K562 (cell line): ENCODE data around the gene SERPINB5. TPM values are rescaled to one million over a fixed set of nuclear protein-coding genes. Genes with fewer than 3 reads are reported as not detected.

Source experiments
- ATAC-seq: fragments of 200-7000 bp; cut with Tn5 transposase; 3 replicates; pipeline ENCODE4 v1.9.1; 2020; ENCODE audit warnings: moderate library complexity
- BruUV-seq: library from RNA; stranded (reverse); fragments of 400-500 nt; replicated peaks from 2 replicates; lab custom pipeline; 2021; lab: Mats Ljungman, UMichigan
- CTCF ChIA-PET: fragments of 300-600 bp; formaldehyde crosslinking; extraction: SDS; loops from one replicate; lab custom pipeline; 2021; ENCODE audit warnings: low intra/inter-chr PET ratio; lab: Yijun Ruan, JAX
- POLR2A ChIA-PET: fragments of 300-600, 350-650 bp; sonication (Branson Sonifier 250); formaldehyde crosslinking; extraction: SDS; loops from one replicate; lab custom pipeline; 2021; ENCODE audit warnings: antibody characterized with exemption, inconsistent platforms; lab: Yijun Ruan, JAX
- DNase-seq, 4 experiments: peaks; one replicate each; pipeline versions ENCODE4 v3.0.0 to v3.0.0-alpha.2; 2011 to 2018; ENCODE audit warnings: low spot score in 3 of 4, mixed read lengths in 3 of 4; ENCODE audit errors: extremely low read depth in 1 of 4
- FAIRE-seq: peaks from 2 replicates; lab custom pipeline; 2011; peaks lifted over from hg19 to GRCh38; lab: Jason Lieb, UNC
- H2AFZ ChIP-seq: 2 replicates; pipeline ENCODE4 v1.6.0; 2011; ENCODE audit warnings: low read depth, low read length, control low read depth, inconsistent platforms
- H3K27ac ChIP-seq: fragments of 200-600 bp; 3 replicates; pipeline ENCODE4 v1.8.0; 2011; ENCODE audit warnings: low read depth, mild to moderate bottlenecking, control low read depth, inconsistent platforms, low read length, moderate library complexity, mixed read lengths; ENCODE audit errors: extremely low read depth
- H3K27me3 ChIP-seq, 2 experiments: fragments of 300-600 bp in 1 of 2; 2 replicates in 1 of 2; 3 replicates in 1 of 2; pipeline versions ENCODE4 v1.6.0 to v1.8.0; 2011; ENCODE audit warnings: inconsistent platforms in 2 of 2, low read length in 2 of 2, mild to moderate bottlenecking in 1 of 2, mixed read lengths in 1 of 2, moderate library complexity in 1 of 2; ENCODE audit not compliant: control insufficient read depth in 2 of 2, insufficient read depth in 2 of 2
- H3K36me3 ChIP-seq: fragments of 300-600 bp; 3 replicates; pipeline ENCODE4 v1.8.0; 2011; ENCODE audit warnings: mild to moderate bottlenecking, low read length, inconsistent platforms; ENCODE audit not compliant: control insufficient read depth, insufficient read depth
- H3K4me1 ChIP-seq, 2 experiments: fragments of 200-600 bp in 1 of 2; replicated peaks in 1 of 2; 2 replicates in 1 of 2; 3 replicates in 1 of 2; pipeline versions ENCODE4 v1.5.1 to v1.8.0; 2011; ENCODE audit warnings: inconsistent platforms in 2 of 2, low read length in 2 of 2, mild to moderate bottlenecking in 1 of 2, mixed read lengths in 1 of 2, moderate library complexity in 1 of 2; ENCODE audit not compliant: control insufficient read depth in 2 of 2, insufficient read depth in 2 of 2
- H3K4me2 ChIP-seq: 2 replicates; pipeline ENCODE4 v1.6.1; 2011; ENCODE audit warnings: low read length, control low read depth, inconsistent platforms, mixed read lengths; ENCODE audit not compliant: insufficient read depth
- H3K4me3 ChIP-seq: fragments of 200-600 bp; sonication (generic), shearing (Covaris generic); 2 replicates; pipeline ENCODE4 v1.5.1; 2016; ENCODE audit warnings: control low read depth, inconsistent platforms
- H3K79me2 ChIP-seq: fragments of 200-600 bp; 3 replicates; pipeline ENCODE4 v1.8.0; 2011; ENCODE audit warnings: low read length, inconsistent platforms; ENCODE audit not compliant: control insufficient read depth, insufficient read depth
- H3K9ac ChIP-seq, 2 experiments: 2 replicates each; pipeline versions ENCODE4 v1.6.0 to v1.6.1; 2011; ENCODE audit warnings: low read depth in 2 of 2, low read length in 2 of 2, control low read depth in 1 of 2, inconsistent platforms in 1 of 2, mild to moderate bottlenecking in 1 of 2, mixed read lengths in 1 of 2; ENCODE audit not compliant: insufficient read depth in 1 of 2
- H3K9me1 ChIP-seq: one replicate; pipeline ENCODE4 v1.6.0; 2011; ENCODE audit warnings: inconsistent platforms, mild to moderate bottlenecking, low read length, moderate library complexity; ENCODE audit not compliant: control insufficient read depth, insufficient read depth
- H3K9me3 ChIP-seq: replicated peaks from 2 replicates; pipeline ENCODE4 v1.5.1; 2011; ENCODE audit warnings: low read depth, low read length, inconsistent platforms; ENCODE audit not compliant: control insufficient read depth, insufficient read depth
- H4K20me1 ChIP-seq: replicated peaks from 2 replicates; pipeline ENCODE4 v1.6.1; 2011; ENCODE audit warnings: low read length, inconsistent platforms, mixed read lengths; ENCODE audit not compliant: control insufficient read depth, insufficient read depth
- EWSR1 ChIP-seq: fragments of 450-650 bp; IDR thresholded peaks from 2 replicates; pipeline ENCODE4 v1.6.1; 2018; ENCODE audit warnings: borderline replicate concordance, mild to moderate bottlenecking, low read depth, moderate library complexity; ENCODE audit not compliant: partially characterized antibody
- HLTF ChIP-seq: fragments of 450-650 bp; IDR thresholded peaks from 2 replicates; pipeline ENCODE4 v1.6.1; 2016
- SMARCA5 ChIP-seq: fragments of 450-650 bp; IDR thresholded peaks from 2 replicates; pipeline ENCODE4 v1.6.1; 2016
- ZFPM2 ChIP-seq: fragments of 250-450 bp; sonication (Bioruptor Pico); IDR thresholded peaks from 2 replicates; pipeline ENCODE4 v1.5.1; 2022; ENCODE audit warnings: mild to moderate bottlenecking
- ZNF561 ChIP-seq: fragments of 450-650 bp; formaldehyde crosslinking; conservative IDR thresholded peaks from 2 replicates; pipeline ENCODE4 v1.4.0; 2020; ENCODE audit warnings: mild to moderate bottlenecking, moderate library complexity
- WGBS: fragments of 100-300 bp; shearing (Covaris generic); methylation state at CpG from one replicate; pipeline ENCODE4 v1.1.6; 2016; ENCODE audit warnings: low coverage, mixed read lengths; ENCODE audit not compliant: insufficient coverage; ENCODE audit errors: missing lambda C conversion rate; 5-methylcytosine and 5-hydroxymethylcytosine counted together
- in situ Hi-C: fragments of 300-500 bp; cut with MboI; formaldehyde crosslinking; loops from 4 replicates; pipeline ENCODE4 v1.15.0; 2018; ENCODE audit warnings: inconsistent platforms, mixed read lengths
- intact Hi-C: fragments of 100-400 bp; cut with micrococcal nuclease; formaldehyde crosslinking; loops from 2 replicates; pipeline ENCODE4 v1.14.2; 2022
- polyA plus RNA-seq, 8 experiments: library from polyadenylated mRNA; depleted of rRNA in 4 of 8; stranded (reverse) in 5 of 8; unstranded in 3 of 8; fragments of >200 nt; fragmentation: Nextera tagmentation in 2 of 8; fragmentation: Illumina TruSeq in 1 of 8; extraction: Ambion mirVana in 2 of 8; extraction: Trizol in 1 of 8; gene quantifications; 2 replicates each; pipeline versions ENCODE4 v1.2.1 to v1.2.3, GENCODE V29; 2011 to 2014; ENCODE audit warnings: inconsistent platforms in 1 of 8, missing spikeins in 1 of 8
- total RNA-seq, 7 experiments: library from RNA; depleted of rRNA in 6 of 7; stranded (reverse); fragments of >200 nt in 6 of 7; fragmentation: Illumina TruSeq in 2 of 7; extraction: Trizol in 2 of 7; gene quantifications; 2 replicates each; pipeline versions ENCODE4 v1.2.1 to v1.2.3, GENCODE V29; 2011 to 2021; ENCODE audit warnings: low replicate concordance in 1 of 7
- TF ChIP-seq, protein P1 (sequence below): sonication (generic); formaldehyde crosslinking; IDR thresholded peaks from 2 replicates; pipeline ENCODE4 v1.8.0; 2023; ENCODE audit warnings: mild to moderate bottlenecking, missing genetic modification reagents
- TF ChIP-seq, protein P2 (sequence below): fragments of 250-450 bp; sonication (Bioruptor Pico); IDR thresholded peaks from 2 replicates; pipeline ENCODE4 v1.6.1; 2021; ENCODE audit warnings: mild to moderate bottlenecking
- TF ChIP-seq, protein P3 (sequence below): sonication (generic); formaldehyde crosslinking; IDR thresholded peaks from 2 replicates; pipeline ENCODE4 v1.9.0; 2022; ENCODE audit warnings: mild to moderate bottlenecking, missing genetic modification reagents

SERPINB5 gene
- total and polyA plus RNA-seq, 9 of the 15 experiments (the other 6 are each of a cell fraction or from before 2014, with no cell fraction given), result 0.05 to 1.4 (median 0.49) TPM; not detected in 1

DNA sequence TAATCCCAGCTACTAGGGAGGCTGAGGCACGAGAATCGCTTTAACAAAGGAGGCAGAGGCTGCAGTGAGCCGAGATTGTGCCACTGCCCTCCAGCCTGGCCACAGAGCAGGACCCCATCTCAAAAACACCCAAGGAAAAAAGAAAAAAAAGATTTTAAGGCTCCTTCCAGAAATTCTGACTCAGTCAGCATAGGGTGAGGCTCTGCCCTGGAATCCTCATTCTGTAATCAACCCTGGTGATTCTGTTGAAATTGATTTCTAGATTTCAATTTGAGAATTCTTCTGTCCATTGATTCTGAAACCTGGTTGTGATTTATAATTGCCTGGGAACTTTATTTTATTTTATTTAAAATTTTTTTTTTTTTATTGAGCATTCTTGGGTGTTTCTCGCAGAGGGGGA lies 27.3 kb upstream of the SERPINB5 start:
- Histone ChIP-seq H3K4me3 (no peak overlapping the region), H3K9me3 (no peaks in the 10 kb centered on the region), H3K4me2 (no peak overlapping the region), H4K20me1 (no peaks in the 10 kb centered on the region), H3K36me3 (no peaks in the 10 kb centered on the region), H3K4me1 (no peaks in the 10 kb centered on the region; a peak in 1 of 5 replicates), H3K9me1 (no peaks in the 10 kb centered on the region), H3K9ac (no peak overlapping the region), H3K79me2 (no peaks in the 10 kb centered on the region), H3K27me3 (no peaks in the 10 kb centered on the region), H2AFZ (no peak overlapping the region), H3K27ac (no peak overlapping the region)
- DNase-seq (no peak), ATAC-seq (no peak), FAIRE-seq (no peak)
- CTCF ChIA-PET, result no interaction called here
- TF ChIP-seq ZFPM2, result no peak
- TF ChIP-seq, protein P1, sequence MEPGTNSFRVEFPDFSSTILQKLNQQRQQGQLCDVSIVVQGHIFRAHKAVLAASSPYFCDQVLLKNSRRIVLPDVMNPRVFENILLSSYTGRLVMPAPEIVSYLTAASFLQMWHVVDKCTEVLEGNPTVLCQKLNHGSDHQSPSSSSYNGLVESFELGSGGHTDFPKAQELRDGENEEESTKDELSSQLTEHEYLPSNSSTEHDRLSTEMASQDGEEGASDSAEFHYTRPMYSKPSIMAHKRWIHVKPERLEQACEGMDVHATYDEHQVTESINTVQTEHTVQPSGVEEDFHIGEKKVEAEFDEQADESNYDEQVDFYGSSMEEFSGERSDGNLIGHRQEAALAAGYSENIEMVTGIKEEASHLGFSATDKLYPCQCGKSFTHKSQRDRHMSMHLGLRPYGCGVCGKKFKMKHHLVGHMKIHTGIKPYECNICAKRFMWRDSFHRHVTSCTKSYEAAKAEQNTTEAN (CRISPR knock-in tag), result no peak
- no peak for TF ChIP-seq SMARCA5
- no peak for TF ChIP-seq ZNF561 (CRISPR knock-in tag)
- TF ChIP-seq HLTF, result no peak
- TF ChIP-seq, protein P2, sequence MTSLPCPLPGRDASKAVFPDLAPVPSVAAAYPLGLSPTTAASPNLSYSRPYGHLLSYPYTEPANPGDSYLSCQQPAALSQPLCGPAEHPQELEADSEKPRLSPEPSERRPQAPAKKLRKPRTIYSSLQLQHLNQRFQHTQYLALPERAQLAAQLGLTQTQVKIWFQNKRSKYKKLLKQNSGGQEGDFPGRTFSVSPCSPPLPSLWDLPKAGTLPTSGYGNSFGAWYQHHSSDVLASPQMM, result no peak
- TF ChIP-seq, protein P3, sequence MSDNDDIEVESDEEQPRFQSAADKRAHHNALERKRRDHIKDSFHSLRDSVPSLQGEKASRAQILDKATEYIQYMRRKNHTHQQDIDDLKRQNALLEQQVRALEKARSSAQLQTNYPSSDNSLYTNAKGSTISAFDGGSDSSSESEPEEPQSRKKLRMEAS (CRISPR knock-in tag), result no peak
- no peak for TF ChIP-seq EWSR1
- no TSS peak for BruUV-seq
- POLR2A ChIA-PET, result no interaction called here
- in situ Hi-C loops, result no loop called here
- intact Hi-C loops, result no loop called here
- WGBS, result 13% methylated on average over 3 of the region's 4 CpGs
